ENCODE measurements around the gene TPO. TPM values are rescaled to one million over a fixed set of nuclear protein-coding genes. Genes with fewer than 3 reads are reported as not detected.

TPO gene
- total and polyA plus RNA-seq, 11 donors: 3.0 to 13.8 (median 8.4) TPM

GRCh38 chr2:1422131-1422530 is 8.9 kb downstream of the TPO start:
- no peak for DNase-seq
- WGBS, 4 donors: 88 to 93% (median 90%) methylated on average over 22 of the region's 22 CpGs

GRCh38 chr2:1422716-1423285 is 9.5 kb downstream of the TPO start:
- WGBS, 4 donors: 89 to 95% (median 90%) methylated on average over 18 to 26 of the region's 26 CpGs
- Histone ChIP-seq H3K9me3 (no peaks in the 10 kb centered on the region), H3K36me3 (peaks cover 0 to 4% (median 0%) of the 10 kb centered on the region in 9 donors), H3K4me1 (no peaks in the 10 kb centered on the region), H3K27ac (no peak overlapping the region), H3K27me3 (peaks cover 0 to 4% (median 0%) of the 10 kb centered on the region in 9 donors), H3K4me3 (no peak overlapping the region)
- intact Hi-C loops (cut with DNase I): no loop called here
- DNase-seq: no peak
- ATAC-seq: no peak
- TF ChIP-seq CTCF (IDR thresholded peaks at IDR 0.05): no peak
- TF ChIP-seq POLR2A (IDR thresholded peaks at IDR 0.05): no peak

More at GRCh38 chr2:1422131-1422530, 8.9 kb downstream of the TPO start:
- intact Hi-C loops (cut with DNase I): no loop called here
- TF ChIP-seq CTCF (IDR thresholded peaks at IDR 0.05): no peak
- TF ChIP-seq POLR2A (IDR thresholded peaks at IDR 0.05): no peak
- Histone ChIP-seq H3K27ac (no peak overlapping the region), H3K9me3 (no peaks in the 10 kb centered on the region), H3K27me3 (peaks cover 0 to 3% (median 0%) of the 10 kb centered on the region in 9 donors), H3K4me3 (no peak overlapping the region), H3K36me3 (peaks cover 0 to 4% (median 0%) of the 10 kb centered on the region in 9 donors), H3K4me1 (no peaks in the 10 kb centered on the region)
- peak in 1 of 4 donors; percentile 20 for ATAC-seq

DNA sequence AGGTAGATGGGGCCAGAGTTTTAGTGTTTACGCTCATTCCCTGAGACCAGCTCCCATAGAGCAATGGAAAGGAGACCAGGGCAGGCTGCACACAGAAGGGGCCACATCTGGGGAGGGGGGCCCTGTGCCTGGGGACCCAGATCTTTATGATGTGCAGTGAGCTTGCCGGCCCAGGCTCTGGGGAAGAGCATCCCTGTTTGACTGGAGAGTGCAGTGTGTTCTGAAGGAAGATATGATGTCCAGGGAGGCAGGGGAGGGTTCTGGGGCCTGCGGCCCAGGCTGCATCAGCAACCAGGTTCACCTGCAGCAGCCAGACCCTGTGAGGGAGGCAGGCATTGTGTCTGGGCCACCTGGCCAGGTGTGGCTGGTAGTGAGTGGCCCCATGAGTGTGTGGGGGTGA is 13.8 kb downstream of the TPO start:
- Histone ChIP-seq H3K36me3 (peaks cover 0 to 4% (median 0%) of the 10 kb centered on the region in 9 donors), H3K4me3 (no peak overlapping the region), H3K9me3 (no peaks in the 10 kb centered on the region), H3K27ac (no peak overlapping the region), H3K27me3 (peaks cover 0 to 4% (median 0%) of the 10 kb centered on the region in 9 donors), H3K4me1 (no peaks in the 10 kb centered on the region)
- WGBS, 4 donors: 89 to 100% (median 96%) methylated on average over 3 of the region's 3 CpGs
- TF ChIP-seq POLR2A (IDR thresholded peaks at IDR 0.05) (no peak), CTCF (IDR thresholded peaks at IDR 0.05) (no peak)
- peak in 1 of 4 donors; percentile 34 for ATAC-seq
- intact Hi-C loops (cut with DNase I): no loop called here
- DNase-seq: no peak

DNA sequence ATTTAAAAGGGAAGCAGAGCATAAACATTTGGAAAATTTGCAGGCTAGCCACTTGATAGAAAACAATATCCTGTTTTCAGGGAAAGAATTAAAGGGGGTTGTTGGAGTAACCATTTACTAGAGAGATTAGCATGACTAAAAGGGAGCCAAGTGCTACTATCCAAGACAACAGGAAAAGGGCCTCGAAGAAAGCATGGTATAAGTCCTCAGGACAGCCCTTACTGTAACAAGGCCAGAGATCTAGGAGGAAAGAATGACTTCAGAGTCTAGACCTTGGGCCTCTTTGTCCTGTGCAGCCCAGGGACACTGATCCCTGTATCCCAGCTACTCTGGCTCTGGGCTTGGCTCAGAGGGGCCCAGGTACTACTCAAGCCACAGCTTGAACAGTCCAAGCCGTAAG is 16.6 kb downstream of the TPO start:
- Histone ChIP-seq H3K9me3 (no peaks in the 10 kb centered on the region), H3K36me3 (peaks cover 0 to 4% (median 0%) of the 10 kb centered on the region in 9 donors), H3K4me3 (no peak overlapping the region), H3K27ac (no peak overlapping the region), H3K4me1 (no peaks in the 10 kb centered on the region), H3K27me3 (peaks cover 0 to 4% (median 0%) of the 10 kb centered on the region in 9 donors)
- intact Hi-C loops (cut with DNase I): no loop called here
- no peak for TF ChIP-seq CTCF (IDR thresholded peaks at IDR 0.05)
- TF ChIP-seq POLR2A (IDR thresholded peaks at IDR 0.05): no peak
- DNase-seq (no peak), ATAC-seq (no peak)
- 76 to 86% (median 80%) methylated on average over 2 of the region's 2 CpGs for WGBS, 4 donors
